Uterus (tissue), 2 donors: ENCODE measurements around the gene SHOC2.

Experiments used
- CTCF ChIP-seq, 4 experiments: fragments of 200-600 bp in 2 of 4; fragments of 450-650 bp in 2 of 4; sonication (generic) in 2 of 4; IDR thresholded peaks; one replicate each; pipeline ENCODE4 v1.5.1; 2016 to 2019; ENCODE audit warnings: antibody characterized with exemption in 4 of 4, mild to moderate bottlenecking in 2 of 4, moderate library complexity in 1 of 4
- POLR2A ChIP-seq, 2 donors: fragments of 450-650 bp; IDR thresholded peaks; one replicate each; pipeline ENCODE4 v1.6.1; 2016; ENCODE audit warnings: antibody characterized with exemption in 2 of 2, mild to moderate bottlenecking in 1 of 2, moderate library complexity in 1 of 2

- TF ChIP-seq CTCF (IDR thresholded peaks at IDR 0.05) (no peak), POLR2A (IDR thresholded peaks at IDR 0.05) (no peak)
Observed at GRCh38 chr10:110892602-110893288, 26.7 kb upstream of the SHOC2 start.
